A172 (cell line): ENCODE data around the gene ZFHX2. TPM values are rescaled to one million over a fixed set of nuclear protein-coding genes. Genes with fewer than 3 reads are reported as not detected.

Source experiments
- DNase-seq: peaks from one replicate; pipeline ENCODE4 v3.0.0-alpha.2; 2015; ENCODE audit warnings: low spot score
- total RNA-seq: library from RNA; depleted of rRNA; stranded (reverse); fragments of >200 nt; shearing (Covaris generic); gene quantifications from 2 replicates; pipeline ENCODE4 v1.2.3, GENCODE V29; 2014

ZFHX2 gene
- total RNA-seq, 1 experiment from 2014 or later = 0.29 TPM

- DNase-seq = no peak
These were observed 8.5 kb upstream of the ZFHX2 start for GRCh38 chr14:23559926-23560520.

DNA sequence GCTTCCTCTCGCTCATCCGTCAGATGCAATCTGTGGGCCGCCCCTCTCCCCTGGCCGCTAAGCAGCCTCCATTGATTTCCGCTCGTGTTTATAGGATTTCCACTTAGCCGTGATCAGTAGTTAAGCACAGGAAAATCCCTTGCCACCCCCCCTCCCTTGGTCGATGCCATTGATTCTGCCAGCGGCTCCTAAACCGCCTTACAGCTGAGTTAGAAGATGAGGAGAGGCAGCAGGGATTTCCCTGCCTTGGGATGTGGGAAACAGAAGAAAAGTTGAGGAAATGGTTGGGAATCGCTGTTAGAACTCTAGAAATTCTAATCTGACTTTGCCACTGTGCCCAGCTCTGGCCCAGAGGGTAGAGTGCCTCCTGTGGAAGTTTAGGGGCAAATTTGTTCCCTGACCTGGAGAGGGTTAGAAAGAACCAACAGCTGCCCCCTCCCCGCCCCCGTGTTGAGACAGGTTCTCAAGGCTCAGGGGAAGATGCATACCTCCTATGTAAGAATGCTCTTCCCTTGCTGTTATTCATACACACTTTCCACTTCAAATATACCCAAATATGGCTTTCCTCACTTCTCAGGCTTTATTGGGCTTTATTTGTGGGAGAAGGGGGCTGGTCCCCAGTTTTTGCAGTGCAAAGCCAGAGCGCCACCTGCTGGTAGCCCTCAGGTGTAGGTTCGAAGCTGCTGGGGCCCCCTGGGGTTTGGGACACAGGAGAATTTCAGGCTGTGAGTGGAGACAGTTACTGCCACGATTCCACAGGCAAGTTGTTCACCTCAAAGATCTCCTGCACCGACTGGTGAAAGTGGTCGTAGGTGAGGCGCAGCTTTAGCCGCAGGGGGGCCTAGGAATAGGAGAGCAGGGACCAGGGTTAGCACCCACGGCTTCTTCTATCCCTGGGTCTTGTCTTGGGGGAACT, 7.7 kb upstream of the ZFHX2 start:
- DNase-seq = peak; percentile 30

GRCh38 chr14:23558346-23559009, 6.9 kb upstream of the ZFHX2 start:
- no peak for DNase-seq

DNA sequence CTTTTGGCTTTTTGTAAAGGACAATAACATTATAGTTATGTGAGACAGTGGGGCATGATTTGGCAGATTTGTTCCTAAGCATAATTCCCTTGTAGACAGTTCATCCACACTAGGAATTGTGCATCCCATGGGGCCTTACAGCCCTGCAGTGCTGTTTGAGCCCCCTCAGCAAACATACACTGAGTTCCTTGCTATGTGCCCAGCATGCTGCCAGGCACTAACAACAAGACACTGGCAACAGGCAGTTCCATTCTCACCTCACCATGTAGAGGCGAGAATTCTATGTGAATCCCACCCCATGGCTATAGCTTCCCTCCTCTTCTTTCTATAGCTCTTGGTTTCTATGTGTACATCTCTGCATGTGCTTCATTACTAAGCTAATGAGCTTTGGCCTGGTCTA, 6.4 kb upstream of the ZFHX2 start:
- DNase-seq = no peak

GRCh38 chr14:23557521-23557920, 6.0 kb upstream of the ZFHX2 start:
- DNase-seq = no peak

- no peak for DNase-seq
These were observed 5.3 kb upstream of the ZFHX2 start for GRCh38 chr14:23556700-23557440.

- DNase-seq = peak; percentile 73
These were observed 4.5 kb upstream of the ZFHX2 start, which contains the start of gene THTPA for GRCh38 chr14:23555882-23556699. Gene THTPA, plus strand, starts transcription at chr14:23556271. Its CDS starts 487 bp downstream, at chr14:23556758.

DNA sequence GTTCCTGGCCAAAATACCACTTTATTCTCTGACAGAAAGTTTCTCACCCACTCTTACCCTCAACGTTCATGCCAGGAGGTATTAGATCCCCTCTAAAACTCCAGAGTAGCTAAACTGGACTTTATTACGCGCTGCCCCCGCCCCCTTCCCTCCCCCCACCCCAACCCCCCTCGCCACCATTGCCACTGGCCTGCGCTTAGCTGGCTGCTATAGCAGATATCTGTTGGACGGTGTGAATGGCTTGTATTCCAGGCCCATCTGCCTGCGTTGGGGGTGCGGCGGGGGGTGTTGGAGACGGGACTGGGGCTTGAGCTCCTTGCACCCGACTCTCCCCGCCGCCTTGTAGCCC, 3.9 kb upstream of the ZFHX2 start:
- no peak for DNase-seq

DNA sequence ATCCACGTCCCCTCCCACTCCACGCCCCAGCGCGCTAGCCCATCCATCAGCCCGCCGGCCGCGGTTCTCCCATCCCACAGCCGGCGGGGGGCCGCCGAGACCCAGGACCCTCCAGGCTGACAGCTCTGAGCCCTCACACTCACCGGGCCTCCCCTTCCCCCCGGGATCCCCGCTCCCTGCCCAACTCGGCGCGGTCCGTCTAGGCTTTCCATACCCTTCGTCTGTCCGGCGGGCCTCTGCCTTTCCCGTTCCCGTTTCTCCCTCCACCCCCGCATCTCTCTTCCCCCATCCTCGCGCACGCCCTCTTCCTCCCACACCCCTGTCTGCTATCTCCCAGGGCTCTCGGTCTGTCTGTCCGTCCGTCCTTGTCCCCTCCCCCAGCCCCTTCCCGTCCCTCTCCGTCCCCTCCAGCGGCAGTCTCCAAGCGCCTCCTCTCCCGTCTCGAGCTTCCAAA, 726 bp downstream of the ZFHX2 start:
- DNase-seq = no peak

DNA sequence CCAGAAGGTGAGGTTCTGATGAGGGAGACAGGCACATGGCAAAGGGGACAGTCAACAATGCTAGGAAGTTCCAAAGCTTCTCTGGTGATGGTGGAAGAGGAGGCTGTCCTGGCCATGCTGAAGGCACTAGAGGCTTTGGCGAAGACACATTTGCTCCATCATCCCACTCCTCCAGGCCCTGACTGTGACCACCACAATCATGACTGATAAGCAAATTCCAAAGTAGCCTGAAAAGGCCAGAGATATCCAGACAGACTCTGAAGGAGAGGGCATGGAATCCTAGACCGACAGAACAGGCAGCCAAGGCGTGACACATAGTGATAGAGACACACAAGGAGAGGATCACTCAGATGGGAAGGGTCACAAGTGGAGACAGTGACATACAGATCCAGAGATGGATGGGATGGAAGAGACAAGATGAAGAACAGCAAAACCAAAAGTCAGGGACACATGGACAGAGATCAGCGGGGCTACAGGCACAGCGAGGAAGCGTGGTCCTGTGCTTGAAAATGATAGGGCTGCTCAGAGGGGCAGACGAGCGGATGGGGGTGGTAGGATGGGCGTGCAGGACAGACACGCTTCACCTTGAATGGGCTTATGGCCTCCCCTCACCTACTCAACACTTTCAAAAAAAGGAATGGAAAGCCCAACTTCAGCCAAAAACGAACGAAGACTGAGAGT, 1.3 kb downstream of the ZFHX2 start:
- no peak for DNase-seq

DNA sequence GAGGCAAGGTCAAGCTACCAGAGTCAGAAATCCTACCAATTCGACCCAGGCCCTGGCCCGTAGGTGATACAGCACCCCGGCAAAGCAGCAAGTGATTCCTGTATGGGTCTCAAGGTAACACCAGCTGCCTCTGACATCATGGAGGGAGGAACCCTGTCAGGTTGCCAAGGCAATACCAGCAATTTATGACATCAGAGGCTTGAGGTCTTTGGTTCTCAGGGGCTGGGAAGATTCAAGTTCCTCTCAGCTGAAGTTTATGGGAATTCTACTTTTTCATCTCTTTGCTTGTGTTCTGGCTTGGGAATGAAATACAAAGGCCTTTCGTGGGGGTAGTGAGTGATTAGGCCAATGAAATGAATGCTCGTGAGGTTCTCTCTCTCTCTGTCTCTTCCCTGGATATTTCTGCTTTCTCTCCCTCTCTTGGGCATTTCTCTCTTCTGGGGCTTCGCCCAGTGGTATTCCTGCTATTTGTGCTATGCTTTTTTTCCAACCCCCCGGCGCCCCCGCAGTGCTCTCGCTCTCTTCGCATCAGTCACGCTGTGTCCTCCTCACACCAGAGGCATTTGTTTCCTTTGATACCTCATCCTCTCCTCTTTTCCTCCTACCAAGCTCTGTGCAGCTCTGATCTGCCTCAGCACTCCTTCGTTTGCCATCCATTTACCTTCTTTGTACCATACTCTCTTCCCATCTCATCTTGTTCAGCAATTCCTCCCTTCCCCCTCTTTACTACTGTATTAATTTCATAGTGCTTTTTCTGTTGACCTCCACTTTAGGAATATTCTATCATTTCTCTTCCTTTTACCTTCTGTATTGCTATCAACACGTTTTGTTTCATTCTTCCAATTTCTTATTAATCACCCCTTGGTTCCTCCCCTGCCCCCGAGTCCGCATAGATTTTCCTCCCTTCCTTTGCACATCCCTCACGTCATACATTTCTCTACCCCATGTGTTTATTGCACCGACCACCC, 2.9 kb downstream of the ZFHX2 start:
- no peak for DNase-seq

GRCh38 chr14:23547924-23548323, 3.6 kb downstream of the ZFHX2 start:
- no peak for DNase-seq

DNA sequence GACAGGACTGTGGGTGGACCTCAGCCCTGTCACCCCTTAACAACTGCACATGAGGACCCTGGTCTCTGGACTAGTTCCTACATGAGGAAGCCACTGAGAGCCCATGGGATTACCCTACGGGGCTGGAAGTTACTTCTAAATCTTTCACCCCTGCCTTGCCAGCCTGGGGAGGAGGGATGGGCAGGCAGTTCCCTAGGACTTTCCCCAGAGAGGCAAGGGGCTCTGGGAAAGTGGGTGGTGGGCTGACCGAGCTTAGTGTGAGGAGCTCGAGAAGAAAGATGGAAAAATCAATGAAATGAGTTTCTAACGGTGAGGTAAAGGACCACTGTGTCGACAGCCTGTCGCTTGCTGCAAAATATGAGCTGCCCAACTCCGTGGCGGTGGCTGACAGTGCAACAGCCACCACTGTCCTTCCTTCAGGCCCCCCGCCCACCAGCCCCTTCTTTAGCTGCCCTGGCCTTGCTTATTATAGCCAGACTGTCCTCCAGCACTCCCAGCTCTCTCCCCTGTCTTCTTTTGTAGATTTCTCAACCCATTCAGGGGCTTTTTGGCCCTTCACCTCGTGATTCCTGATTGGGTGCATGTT, 5.0 kb downstream of the ZFHX2 start:
- DNase-seq = no peak

DNA sequence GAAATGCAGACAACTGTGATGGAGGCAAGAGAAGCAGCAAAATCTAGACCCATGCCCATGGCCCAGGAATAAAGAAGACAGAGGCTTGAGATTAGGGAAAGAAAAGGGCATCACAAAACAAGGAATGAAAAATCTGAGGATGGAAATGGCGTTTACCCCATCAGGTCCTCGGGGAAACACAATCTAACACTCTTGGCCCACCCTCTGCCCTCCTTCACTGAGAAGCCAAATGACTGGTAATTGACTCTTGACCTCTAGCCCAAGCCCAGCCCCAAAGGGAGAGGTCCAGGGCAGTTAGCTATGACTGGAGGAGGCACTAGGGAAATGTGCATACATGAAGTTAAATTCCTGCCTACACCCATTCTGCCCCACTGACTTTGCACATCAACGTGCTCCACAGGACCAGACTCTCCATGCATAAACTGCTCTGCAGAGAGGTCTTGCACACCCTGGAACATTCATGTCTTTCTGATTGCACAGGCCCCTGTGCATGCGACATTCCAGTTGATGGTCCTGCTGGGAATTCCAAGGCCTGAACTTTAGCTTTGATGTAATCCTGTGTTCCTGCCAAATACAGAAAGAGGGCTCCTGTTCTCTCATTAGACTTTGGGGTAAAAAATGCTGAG, 5.7 kb downstream of the ZFHX2 start:
- DNase-seq = no peak

DNA sequence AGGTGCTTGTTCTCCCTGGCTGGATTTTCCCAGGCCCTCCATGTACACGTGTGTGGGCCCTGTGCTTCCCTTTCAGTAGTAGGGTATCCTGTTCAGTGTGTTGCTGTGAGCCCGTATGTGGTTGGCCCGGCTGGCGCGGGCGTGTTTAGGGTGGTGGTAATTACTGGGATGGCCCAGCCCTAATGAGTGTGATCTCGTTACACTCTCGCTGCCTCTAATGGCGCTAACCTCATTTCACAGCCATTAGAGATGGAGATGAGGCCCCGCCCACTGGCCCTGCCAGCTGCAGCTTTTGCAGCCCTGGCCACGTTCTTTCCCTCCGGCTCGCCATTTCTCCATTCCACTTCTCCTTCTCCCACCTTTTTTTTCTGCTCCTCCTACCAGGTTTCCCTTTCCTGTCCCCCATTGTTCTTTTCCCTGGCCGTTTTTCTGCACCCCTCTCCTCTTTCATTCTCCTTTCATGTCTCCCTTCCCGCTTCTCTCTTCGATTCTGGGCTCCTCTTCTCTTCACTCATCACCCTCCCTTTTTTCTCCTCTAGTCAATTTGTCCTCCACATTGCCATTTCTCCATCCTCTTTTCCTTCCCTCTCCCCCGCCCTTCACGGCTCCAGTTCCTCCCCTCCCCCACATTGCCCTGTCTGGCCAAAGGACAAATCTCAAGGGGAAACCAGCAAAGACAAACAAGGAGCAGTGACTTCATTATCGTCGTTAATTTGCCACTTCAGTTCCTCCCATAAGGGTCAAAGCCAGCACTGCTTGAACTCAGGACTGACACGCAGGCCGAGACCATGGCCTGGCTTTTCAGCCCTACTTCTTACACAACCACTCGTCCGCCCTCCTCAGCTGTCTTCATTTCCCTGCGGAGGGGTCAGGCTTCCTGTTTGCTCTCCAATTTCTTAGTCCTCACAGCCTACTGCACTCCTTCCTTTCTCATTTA, 6.8 kb downstream of the ZFHX2 start:
- no peak for DNase-seq

GRCh38 chr14:23543403-23543802, 8.2 kb downstream of the ZFHX2 start:
- no peak for DNase-seq

GRCh38 chr14:23542261-23542660, 9.3 kb downstream of the ZFHX2 start:
- DNase-seq = no peak
